ENCODE measurements around the gene PARD3. TPM values are rescaled to one million over a fixed set of nuclear protein-coding genes. Genes with fewer than 3 reads are reported as not detected.

Gene PARD3
- total RNA-seq, 1 experiment from 2014 or later, result 46.3 TPM

DNA sequence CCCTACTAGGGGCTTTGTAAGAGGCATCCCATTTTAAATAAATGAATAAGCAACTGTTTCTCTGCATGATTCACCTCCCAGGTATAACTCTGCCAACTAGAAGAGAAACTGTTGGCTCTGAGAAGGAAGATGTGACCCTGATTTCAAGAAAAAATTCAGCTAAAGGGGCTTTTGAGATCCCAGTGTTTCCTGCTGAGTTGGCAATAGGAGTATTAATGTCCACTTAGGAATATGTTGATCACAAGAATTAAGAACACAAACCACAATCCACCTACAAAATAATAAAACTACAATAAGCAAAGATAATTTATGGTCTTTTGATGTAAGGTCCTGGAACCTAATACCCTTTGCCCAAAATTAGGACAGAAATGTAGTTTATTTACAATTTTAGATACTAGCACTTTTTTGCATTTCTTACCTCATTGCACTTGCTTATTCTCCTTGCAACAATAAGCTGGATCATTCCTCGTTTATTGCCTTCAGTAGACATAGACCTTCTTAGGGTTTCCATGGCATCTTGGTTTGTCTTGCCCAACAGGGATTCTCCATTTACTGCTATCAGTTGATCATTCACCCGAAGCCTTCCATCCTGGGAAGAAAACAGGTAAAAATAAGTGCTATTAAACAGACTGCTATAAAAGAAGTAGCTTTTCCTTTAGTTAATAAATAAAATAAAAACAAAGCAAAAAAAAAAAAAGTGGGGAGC lies 456.2 kb downstream of the PARD3 start:
- ATAC-seq (no peak), DNase-seq (ENCODE audit: low read depth, low spot score) (no peak)
- Histone ChIP-seq H3K79me2 (ENCODE audit: insufficient read depth, low read length) (no peaks in the 10 kb centered on the region), H3K4me1 (ENCODE audit: control insufficient read depth in 1 of 2, insufficient read depth in 2 of 2, low read length in 2 of 2) (no peaks in the 10 kb centered on the region), H3K27me3 (ENCODE audit: insufficient read depth, low read length) (no peaks in the 10 kb centered on the region), H3K4me3 (replicated peaks in 1 of 2; ENCODE audit: low read depth in 1 of 2, low read length in 2 of 2) (no peak overlapping the region), H3K4me2 (ENCODE audit: low read length) (no peak overlapping the region), H2AFZ (ENCODE audit: low read depth, low read length, poor library complexity, severe bottlenecking) (no peak overlapping the region), H3K9ac (ENCODE audit: low read length) (no peak overlapping the region), H3K36me3 (ENCODE audit: control insufficient read depth in 1 of 2, insufficient read depth in 2 of 2, low read length in 2 of 2) (no peaks in the 10 kb centered on the region), H3K9me2 (ENCODE audit: insufficient read depth) (no peaks in the 10 kb centered on the region), H3K9me3 (ENCODE audit: control insufficient read depth in 1 of 2, insufficient read depth in 1 of 2, low read depth in 1 of 2, low read length in 2 of 2) (no peaks in the 10 kb centered on the region), H4K20me1 (ENCODE audit: insufficient read depth) (no peaks in the 10 kb centered on the region), H3K27ac (ENCODE audit: low read depth, low read length) (no peak overlapping the region)
- RAD21 ChIA-PET (ENCODE audit: low non-redundant PET in 1 of 2, low total read pairs in 2 of 2, uncharacterized antibody in 2 of 2, unreplicated experiment in 2 of 2), result no interaction called here
- TF ChIP-seq ZBTB33 (IDR thresholded peaks at IDR 0.05; ENCODE audit: extremely low read depth, insufficient replicate concordance, low read length) (no peak), TCF7L2 (IDR thresholded peaks at IDR 0.05; ENCODE audit: borderline replicate concordance, extremely low read depth, insufficient read depth, insufficient read length) (no peak), POLR2A (IDR thresholded peaks at IDR 0.05; ENCODE audit: borderline replicate concordance, extremely low read depth, insufficient read depth, insufficient read length) (no peak), JUND (IDR thresholded peaks at IDR 0.05) (no peak), POLR2AphosphoS5 (IDR thresholded peaks at IDR 0.05; ENCODE audit: low read depth, low read length) (no peak), EZH2 (IDR thresholded peaks at IDR 0.05) (no peak), YY1 (IDR thresholded peaks at IDR 0.05; ENCODE audit: extremely low read depth, insufficient replicate concordance, low read depth, low read length) (no peak), ZFX (IDR thresholded peaks at IDR 0.05) (no peak), ZNF274 (IDR thresholded peaks at IDR 0.05; ENCODE audit: low read depth, low read length) (no peak), RAD21 (IDR thresholded peaks at IDR 0.05; ENCODE audit: low read depth) (no peak), CBX3 (IDR thresholded peaks at IDR 0.05; ENCODE audit: low read depth) (no peak), SP1 (IDR thresholded peaks at IDR 0.05; ENCODE audit: low read depth) (no peak), ELF1 (IDR thresholded peaks at IDR 0.05; ENCODE audit: borderline replicate concordance, low read depth) (no peak), FOSL1 (IDR thresholded peaks at IDR 0.05; ENCODE audit: low read depth) (no peak), CEBPB (IDR thresholded peaks at IDR 0.05; ENCODE audit: low read depth) (no peak)
- TF ChIP-seq, protein P1, sequence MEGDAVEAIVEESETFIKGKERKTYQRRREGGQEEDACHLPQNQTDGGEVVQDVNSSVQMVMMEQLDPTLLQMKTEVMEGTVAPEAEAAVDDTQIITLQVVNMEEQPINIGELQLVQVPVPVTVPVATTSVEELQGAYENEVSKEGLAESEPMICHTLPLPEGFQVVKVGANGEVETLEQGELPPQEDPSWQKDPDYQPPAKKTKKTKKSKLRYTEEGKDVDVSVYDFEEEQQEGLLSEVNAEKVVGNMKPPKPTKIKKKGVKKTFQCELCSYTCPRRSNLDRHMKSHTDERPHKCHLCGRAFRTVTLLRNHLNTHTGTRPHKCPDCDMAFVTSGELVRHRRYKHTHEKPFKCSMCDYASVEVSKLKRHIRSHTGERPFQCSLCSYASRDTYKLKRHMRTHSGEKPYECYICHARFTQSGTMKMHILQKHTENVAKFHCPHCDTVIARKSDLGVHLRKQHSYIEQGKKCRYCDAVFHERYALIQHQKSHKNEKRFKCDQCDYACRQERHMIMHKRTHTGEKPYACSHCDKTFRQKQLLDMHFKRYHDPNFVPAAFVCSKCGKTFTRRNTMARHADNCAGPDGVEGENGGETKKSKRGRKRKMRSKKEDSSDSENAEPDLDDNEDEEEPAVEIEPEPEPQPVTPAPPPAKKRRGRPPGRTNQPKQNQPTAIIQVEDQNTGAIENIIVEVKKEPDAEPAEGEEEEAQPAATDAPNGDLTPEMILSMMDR (IDR thresholded peaks at IDR 0.05 in 2 of 3, conservative IDR thresholded peaks at IDR 0.05 in 1 of 3; ENCODE audit: borderline replicate concordance in 1 of 3, insufficient read depth in 1 of 3, low read depth in 2 of 3, low read length in 2 of 3), result no peak
- TF ChIP-seq, protein P2, sequence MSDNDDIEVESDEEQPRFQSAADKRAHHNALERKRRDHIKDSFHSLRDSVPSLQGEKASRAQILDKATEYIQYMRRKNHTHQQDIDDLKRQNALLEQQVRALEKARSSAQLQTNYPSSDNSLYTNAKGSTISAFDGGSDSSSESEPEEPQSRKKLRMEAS (IDR thresholded peaks at IDR 0.05), result no peak
- TF ChIP-seq, protein P3, sequence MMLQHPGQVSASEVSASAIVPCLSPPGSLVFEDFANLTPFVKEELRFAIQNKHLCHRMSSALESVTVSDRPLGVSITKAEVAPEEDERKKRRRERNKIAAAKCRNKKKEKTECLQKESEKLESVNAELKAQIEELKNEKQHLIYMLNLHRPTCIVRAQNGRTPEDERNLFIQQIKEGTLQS (IDR thresholded peaks at IDR 0.05), result no peak
- TF ChIP-seq, protein P4, sequence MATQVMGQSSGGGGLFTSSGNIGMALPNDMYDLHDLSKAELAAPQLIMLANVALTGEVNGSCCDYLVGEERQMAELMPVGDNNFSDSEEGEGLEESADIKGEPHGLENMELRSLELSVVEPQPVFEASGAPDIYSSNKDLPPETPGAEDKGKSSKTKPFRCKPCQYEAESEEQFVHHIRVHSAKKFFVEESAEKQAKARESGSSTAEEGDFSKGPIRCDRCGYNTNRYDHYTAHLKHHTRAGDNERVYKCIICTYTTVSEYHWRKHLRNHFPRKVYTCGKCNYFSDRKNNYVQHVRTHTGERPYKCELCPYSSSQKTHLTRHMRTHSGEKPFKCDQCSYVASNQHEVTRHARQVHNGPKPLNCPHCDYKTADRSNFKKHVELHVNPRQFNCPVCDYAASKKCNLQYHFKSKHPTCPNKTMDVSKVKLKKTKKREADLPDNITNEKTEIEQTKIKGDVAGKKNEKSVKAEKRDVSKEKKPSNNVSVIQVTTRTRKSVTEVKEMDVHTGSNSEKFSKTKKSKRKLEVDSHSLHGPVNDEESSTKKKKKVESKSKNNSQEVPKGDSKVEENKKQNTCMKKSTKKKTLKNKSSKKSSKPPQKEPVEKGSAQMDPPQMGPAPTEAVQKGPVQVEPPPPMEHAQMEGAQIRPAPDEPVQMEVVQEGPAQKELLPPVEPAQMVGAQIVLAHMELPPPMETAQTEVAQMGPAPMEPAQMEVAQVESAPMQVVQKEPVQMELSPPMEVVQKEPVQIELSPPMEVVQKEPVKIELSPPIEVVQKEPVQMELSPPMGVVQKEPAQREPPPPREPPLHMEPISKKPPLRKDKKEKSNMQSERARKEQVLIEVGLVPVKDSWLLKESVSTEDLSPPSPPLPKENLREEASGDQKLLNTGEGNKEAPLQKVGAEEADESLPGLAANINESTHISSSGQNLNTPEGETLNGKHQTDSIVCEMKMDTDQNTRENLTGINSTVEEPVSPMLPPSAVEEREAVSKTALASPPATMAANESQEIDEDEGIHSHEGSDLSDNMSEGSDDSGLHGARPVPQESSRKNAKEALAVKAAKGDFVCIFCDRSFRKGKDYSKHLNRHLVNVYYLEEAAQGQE (IDR thresholded peaks at IDR 0.05; ENCODE audit: low read depth), result no peak
- POLR2A ChIA-PET, result no interaction called here
- BruUV-seq (replicated peaks), result no TSS peak
- intact Hi-C loops (cut with micrococcal nuclease), result no loop called here
- CTCF ChIA-PET, result no interaction called here

Data from HCT116 (cell line).